Measurements from ENCODE around the gene SLC24A5. TPM values are rescaled to one million over a fixed set of nuclear protein-coding genes. Genes with fewer than 3 reads are reported as not detected.

SLC24A5 gene
- total RNA-seq, 2 donors from 2014 or later = not detected

GRCh38 chr15:48085591-48085930, 35.2 kb upstream of the SLC24A5 start:
- H3K27ac Mint-ChIP-seq = no peak overlapping the region
- Histone ChIP-seq H3K4me3 (ENCODE audit: low read length) (no peak overlapping the region), H3K36me3 (ENCODE audit: control insufficient read depth, insufficient read depth, low read length) (no peaks in the 10 kb centered on the region), H3K9me3 (ENCODE audit: control insufficient read depth, low read length) (peaks cover 17% of the 10 kb centered on the region), H3K9ac (ENCODE audit: extremely low read depth, low read length, poor library complexity, severe bottlenecking) (no peak overlapping the region), H3K27me3 (ENCODE audit: control insufficient read depth, insufficient read depth, low read length, poor library complexity, severe bottlenecking) (no peaks in the 10 kb centered on the region), H3K27ac (ENCODE audit: low read depth, low read length) (no peak overlapping the region), H3K4me1 (ENCODE audit: control insufficient read depth, insufficient read depth, low read length) (no peaks in the 10 kb centered on the region)
- H3K9me3 Mint-ChIP-seq = peaks cover 16% of the 10 kb centered on the region
- TF ChIP-seq CTCF (conservative IDR thresholded peaks at IDR 0.05) = no peak
- no peaks in the 10 kb centered on the region for H3K36me3 Mint-ChIP-seq (ENCODE audit: low read depth)
- H3K27me3 Mint-ChIP-seq (ENCODE audit: insufficient read depth) = no peaks in the 10 kb centered on the region
- WGBS, 2 experiments (ENCODE audit: insufficient coverage in 1 of 2, insufficient read length in 1 of 2) = 94 to 100% methylated on average over 5 to 6 of the region's 6 CpGs
- DNase-seq = no peak
- no peak overlapping the region for H3K4me3 Mint-ChIP-seq
- no peaks in the 10 kb centered on the region for H3K4me1 Mint-ChIP-seq

GRCh38 chr15:48086133-48086532, 34.7 kb upstream of the SLC24A5 start:
- H3K9ac ChIP-seq (ENCODE audit: extremely low read depth, low read length, poor library complexity, severe bottlenecking) = no peak overlapping the region
- no peak for TF ChIP-seq CTCF (conservative IDR thresholded peaks at IDR 0.05)
- no peak overlapping the region for H3K27ac ChIP-seq (ENCODE audit: low read depth, low read length)
- WGBS, 2 experiments (ENCODE audit: insufficient coverage in 1 of 2, insufficient read length in 1 of 2) = 86 to 95% methylated on average over 5 of the region's 5 CpGs
- no peak for DNase-seq
- Mint-ChIP-seq H3K27ac (no peak overlapping the region), H3K36me3 (ENCODE audit: low read depth) (no peaks in the 10 kb centered on the region), H3K9me3 (peaks cover 16% of the 10 kb centered on the region), H3K27me3 (ENCODE audit: insufficient read depth) (no peaks in the 10 kb centered on the region), H3K4me1 (no peaks in the 10 kb centered on the region), H3K4me3 (no peak overlapping the region)
- no peaks in the 10 kb centered on the region for H3K4me1 ChIP-seq (ENCODE audit: control insufficient read depth, insufficient read depth, low read length)
- no peaks in the 10 kb centered on the region for H3K27me3 ChIP-seq (ENCODE audit: control insufficient read depth, insufficient read depth, low read length, poor library complexity, severe bottlenecking)
- H3K9me3 ChIP-seq (ENCODE audit: control insufficient read depth, low read length) = peaks cover 17% of the 10 kb centered on the region
- H3K4me3 ChIP-seq (ENCODE audit: low read length) = no peak overlapping the region
- no peaks in the 10 kb centered on the region for H3K36me3 ChIP-seq (ENCODE audit: control insufficient read depth, insufficient read depth, low read length)

GRCh38 chr15:48086576-48086975, 34.2 kb upstream of the SLC24A5 start:
- no peak for DNase-seq
- TF ChIP-seq CTCF (conservative IDR thresholded peaks at IDR 0.05) = no peak
- Histone ChIP-seq H3K4me3 (ENCODE audit: low read length) (no peak overlapping the region), H3K27me3 (ENCODE audit: control insufficient read depth, insufficient read depth, low read length, poor library complexity, severe bottlenecking) (no peaks in the 10 kb centered on the region), H3K36me3 (ENCODE audit: control insufficient read depth, insufficient read depth, low read length) (no peaks in the 10 kb centered on the region), H3K9ac (ENCODE audit: extremely low read depth, low read length, poor library complexity, severe bottlenecking) (no peak overlapping the region), H3K4me1 (ENCODE audit: control insufficient read depth, insufficient read depth, low read length) (no peaks in the 10 kb centered on the region), H3K9me3 (ENCODE audit: control insufficient read depth, low read length) (peaks cover 17% of the 10 kb centered on the region), H3K27ac (ENCODE audit: low read depth, low read length) (no peak overlapping the region)
- Mint-ChIP-seq H3K36me3 (ENCODE audit: low read depth) (no peaks in the 10 kb centered on the region), H3K4me3 (no peak overlapping the region), H3K27ac (no peak overlapping the region), H3K9me3 (peaks cover 16% of the 10 kb centered on the region), H3K4me1 (no peaks in the 10 kb centered on the region), H3K27me3 (ENCODE audit: insufficient read depth) (no peaks in the 10 kb centered on the region)
- WGBS, 2 experiments (ENCODE audit: insufficient coverage in 1 of 2, insufficient read length in 1 of 2) = 94 to 96% methylated on average over 3 to 5 of the region's 5 CpGs
